ENCODE results near the gene HOXA10.
A peak's percentile ranks its signal among the peaks of the same experiment; 100 is the strongest.

Gene HOXA10

DNA sequence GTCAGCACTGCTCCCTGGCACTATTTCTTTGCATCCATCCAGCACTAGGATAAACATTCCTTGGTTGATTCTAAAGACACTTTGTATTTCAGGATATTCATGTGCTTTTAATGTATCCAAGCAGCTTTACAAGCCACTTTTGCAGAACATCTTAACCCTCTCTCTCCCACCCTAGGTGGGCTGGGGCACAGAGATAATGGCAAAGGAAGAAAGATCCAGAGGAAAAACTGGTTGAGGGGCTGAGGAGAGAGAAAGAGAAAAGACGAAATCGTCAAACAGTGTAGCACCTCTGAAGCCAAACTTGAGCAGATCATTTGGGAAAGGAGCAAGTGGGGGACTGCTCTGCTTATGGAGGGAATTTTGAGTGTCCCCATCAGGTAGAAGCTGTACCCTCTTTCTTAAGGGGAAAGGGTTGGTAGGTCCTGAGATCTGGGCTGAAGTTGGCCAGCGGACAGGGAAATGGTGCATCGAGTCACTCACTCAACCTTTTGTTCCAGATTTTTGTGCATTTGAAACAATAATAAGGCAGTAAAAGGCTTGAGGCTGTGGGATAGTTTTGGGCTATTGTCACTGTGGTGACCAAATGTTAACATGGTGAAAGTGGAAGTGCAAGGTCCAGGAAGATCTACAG lies 30.0 kb upstream of the HOXA10 start:
- no peak for DNase-seq (ENCODE audit: low read depth in 3 of 3)

GRCh38 chr7:27203365-27203953 lies 29.3 kb upstream of the HOXA10 start:
- no peak for DNase-seq (ENCODE audit: low read depth in 3 of 3)

DNA sequence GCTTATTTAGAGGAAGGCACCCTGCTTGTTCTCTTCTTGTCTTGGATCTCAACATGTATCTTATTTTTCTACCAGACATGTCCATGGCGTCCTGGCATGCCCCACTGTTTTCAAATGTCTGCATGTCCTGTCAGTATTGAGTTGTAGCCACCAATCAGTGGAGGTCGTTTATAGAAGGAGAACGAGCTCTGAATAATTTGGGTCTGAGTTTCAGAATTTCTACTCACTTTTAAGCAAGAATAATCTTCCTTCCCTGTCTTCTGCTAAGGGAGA lies 28.7 kb upstream of the HOXA10 start:
- DNase-seq (ENCODE audit: low read depth in 3 of 3) = no peak

DNA sequence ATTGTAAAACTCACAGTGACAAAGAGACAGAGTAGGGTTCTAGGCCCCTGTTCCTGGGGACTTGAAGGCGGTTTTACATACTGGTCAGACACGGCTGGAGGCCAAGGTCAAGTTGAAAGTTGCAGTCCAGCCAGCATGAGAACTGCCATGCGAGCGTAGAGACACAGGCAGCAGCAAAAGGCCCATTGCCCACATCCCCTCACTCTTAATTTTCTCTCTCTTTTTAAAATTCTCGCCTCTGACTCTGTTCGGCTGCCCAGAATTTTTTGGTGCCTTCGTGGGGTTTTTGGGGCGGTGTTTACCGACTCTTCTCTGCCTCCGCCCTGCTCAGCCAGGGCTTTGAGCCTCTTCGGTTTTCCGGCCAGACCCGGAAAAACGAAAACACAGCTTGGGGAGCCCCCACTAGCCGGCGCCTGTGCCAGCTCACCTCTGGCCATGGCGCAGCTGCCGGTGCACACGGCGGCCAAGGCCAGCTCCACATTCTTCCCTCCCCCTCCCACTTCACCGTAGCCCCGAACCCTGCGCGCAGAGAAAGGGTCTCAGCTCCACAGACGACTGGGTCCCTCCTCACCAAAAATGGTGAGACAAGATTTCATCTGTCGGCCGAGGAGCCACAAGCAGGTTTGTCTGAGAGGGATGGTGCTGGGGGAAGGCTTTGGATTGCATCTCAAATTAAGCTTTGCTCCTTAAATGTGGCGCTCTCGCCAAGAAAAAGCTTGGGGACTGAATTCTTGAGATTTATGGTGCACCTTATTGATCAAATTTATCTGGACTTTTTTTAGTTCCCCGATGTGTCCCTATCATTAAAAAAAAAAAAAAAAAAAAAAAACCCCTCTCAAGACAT lies 28.1 kb upstream of the HOXA10 start:
- DNase-seq (ENCODE audit: low read depth in 3 of 3) = no peak

GRCh38 chr7:27201580-27202017 lies 27.5 kb upstream of the HOXA10 start:
- no peak for DNase-seq (ENCODE audit: low read depth in 3 of 3)

GRCh38 chr7:27200761-27201579 lies 26.9 kb upstream of the HOXA10 start:
- no peak for DNase-seq (ENCODE audit: low read depth in 3 of 3)

DNA sequence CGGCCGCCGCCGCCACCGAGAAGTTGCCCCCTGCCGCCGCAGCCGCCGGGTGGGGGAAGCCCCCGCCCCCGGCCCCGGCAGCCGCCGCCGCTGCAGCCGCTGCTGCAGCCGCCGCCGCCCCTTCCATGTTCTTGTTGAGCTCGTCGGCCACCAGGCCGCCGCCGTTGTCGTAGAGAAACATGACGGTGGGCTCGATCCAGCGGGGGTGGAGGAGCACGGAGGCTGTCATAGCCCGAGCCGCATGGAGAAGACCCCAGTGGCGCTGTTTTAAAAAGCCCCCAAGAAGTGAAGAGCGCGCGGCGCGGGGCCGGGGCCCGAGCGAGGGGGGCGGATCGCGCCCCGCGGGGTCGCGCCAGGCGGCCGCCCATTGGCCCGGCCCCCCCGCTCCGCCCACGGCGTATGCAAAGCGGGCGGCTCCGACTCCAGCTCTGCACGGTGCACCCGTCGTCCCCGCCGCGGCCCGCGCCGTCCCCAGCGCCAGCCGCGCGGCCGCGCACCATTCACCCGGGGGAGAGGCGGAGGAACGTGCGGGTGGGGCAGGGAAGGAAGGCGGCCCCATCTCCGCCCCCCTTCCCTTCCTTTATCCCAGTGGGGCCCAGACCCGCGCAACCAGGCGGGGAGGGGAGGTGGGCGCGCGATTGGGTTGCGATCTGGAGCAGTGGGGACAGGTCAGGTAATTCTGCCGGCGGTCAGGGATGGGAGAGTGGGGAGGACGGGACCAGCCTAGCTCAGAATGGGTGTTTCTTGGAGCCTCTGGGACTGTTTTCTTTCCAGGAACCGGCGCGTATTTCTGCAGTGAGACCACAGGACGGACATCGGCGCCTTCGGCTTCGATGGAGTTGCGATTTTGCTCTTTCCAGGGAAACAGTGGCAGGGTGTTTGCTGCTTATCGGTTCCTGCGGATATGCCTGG lies 26.0 kb upstream of the HOXA10 start, which contains the start of gene HOXA13:
TSS of gene HOXA13 (minus strand) at position 243 of the 912 bp plus-strand sequence. CDS start at position 229, 14 bp downstream.
- DNase-seq (ENCODE audit: low read depth in 3 of 3) = no peak

DNA sequence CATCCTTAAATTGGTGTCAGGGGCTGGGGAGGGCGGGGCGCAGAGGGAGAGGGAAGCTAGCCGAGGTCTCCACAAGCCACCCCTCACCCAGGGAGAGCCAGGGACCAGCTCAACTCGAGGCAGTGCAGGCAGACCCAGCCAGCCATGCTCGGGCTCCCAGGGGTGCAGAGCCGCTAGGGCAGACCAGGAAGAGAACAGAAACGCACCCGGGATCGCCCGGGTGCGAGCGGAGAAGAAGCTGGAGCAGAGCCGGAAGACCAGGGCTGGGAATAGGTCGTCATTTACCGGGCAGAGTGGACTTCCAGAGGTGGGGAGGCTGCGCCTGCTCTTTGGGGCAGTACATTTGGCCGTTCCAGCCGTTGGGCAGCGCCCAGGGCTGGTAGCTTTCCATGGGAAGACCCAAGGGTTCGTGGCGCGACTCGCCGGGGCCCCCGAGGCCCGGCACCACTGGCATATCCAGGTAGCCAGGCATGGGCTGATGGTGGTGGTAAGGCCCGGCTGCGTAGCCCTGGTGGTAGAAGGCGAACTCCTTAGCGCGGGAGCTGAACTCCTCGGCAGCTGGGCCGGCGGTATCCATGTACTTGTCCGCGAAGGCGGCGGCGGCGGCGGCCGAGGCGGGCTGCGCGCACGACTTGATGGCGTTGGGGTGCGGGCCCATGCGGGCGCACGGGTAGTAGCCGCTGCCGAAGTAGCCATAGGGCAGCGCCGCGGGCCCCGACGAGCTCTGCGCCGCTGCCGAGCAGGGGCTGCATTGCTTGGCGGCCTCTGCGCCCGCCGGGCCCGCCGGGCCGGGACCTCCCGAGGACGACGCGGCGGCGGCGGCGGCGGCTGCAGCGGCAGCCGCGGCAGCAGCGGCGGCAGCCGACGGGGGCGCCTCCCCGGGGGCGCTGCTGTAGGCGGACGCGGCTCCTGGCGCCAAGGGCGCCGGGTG lies 25.0 kb upstream of the HOXA10 start:
- DNase-seq (ENCODE audit: low read depth in 3 of 3) = no peak

DNA sequence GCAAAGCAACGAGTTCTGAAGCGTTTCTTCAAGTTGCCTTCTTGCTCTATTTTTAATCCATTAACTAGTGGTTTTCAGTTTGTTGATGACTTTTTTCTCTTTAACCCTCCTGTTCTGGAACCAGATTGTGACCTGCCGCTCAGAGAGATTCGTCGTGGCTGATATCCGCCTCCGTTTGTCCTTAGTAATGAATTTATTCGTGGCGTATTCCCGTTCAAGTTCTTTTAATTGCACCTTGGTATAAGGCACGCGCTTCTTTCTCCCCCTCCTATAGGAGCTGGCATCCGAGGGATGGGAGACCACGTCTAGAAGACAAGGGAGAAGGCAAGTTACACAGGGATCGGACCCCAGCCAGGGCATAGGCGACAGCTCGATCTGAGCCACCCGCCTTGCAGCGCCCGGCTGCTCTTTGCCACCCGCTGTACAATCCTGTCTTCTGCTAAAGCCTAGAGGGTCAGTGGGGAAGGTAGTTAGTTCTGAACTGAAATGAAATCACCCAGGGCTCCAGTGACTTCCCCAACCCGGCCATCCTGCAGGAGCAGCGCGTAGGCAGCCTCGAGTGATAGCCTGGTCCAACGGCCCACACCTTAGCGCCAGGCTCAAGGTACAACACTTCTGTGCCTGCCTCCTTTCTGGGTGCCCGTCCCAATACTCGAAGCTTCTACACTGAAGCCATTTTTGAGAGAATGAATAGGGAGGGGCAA lies 24.2 kb upstream of the HOXA10 start:
- DNase-seq (ENCODE audit: low read depth in 3 of 3) = no peak

DNA sequence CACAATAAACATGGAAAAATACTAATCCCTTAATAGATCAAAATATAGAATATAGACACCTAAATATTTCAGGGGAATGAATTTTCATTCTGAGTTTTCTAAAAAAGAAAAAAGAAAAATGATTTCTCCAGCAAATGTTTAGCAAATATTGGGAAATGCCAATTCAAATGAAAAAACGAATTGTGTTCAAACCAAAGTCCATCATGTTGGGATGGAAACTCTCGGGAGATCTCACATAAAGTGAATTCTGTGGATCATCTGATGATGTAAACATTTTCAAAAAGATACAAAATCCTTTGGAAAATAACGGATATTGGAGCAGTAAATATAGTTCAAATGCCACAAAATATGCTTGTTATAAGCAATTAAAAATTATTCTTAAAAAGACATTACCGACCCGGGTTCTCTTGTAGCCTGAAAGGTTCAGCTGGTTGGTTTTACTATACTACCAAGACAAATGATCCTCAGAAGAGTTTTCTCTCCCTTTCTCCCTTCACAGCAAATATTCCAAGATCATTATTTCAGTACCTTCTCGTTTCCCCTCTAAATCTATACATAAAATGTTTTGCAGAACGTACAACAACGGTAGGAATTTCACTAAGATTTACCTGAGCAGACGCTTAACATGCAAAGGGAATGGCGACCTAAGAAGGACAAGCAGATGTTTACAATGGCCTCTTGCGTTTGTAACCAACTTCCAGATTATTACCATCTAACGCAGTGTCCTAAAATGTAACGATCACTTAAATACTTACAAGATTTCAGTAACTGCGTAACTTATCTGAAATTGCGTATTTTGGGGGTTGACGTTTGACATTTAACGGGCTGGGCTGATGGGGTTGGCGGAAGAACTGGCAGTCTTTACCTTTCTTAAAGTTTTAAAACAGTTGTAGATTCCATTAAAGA lies 23.3 kb upstream of the HOXA10 start:
- DNase-seq (ENCODE audit: low read depth in 3 of 3) = no peak

GRCh38 chr7:27196287-27196767 lies 22.2 kb upstream of the HOXA10 start:
- peak; percentile 69 to 76 (median 76) for DNase-seq (ENCODE audit: low read depth in 3 of 3)

GRCh38 chr7:27194686-27195379 lies 20.7 kb upstream of the HOXA10 start:
- DNase-seq (ENCODE audit: low read depth in 3 of 3) = no peak

- DNase-seq (ENCODE audit: low read depth in 3 of 3) = no peak
Observed at GRCh38 chr7:27194002-27194352, 19.9 kb upstream of the HOXA10 start.

DNA sequence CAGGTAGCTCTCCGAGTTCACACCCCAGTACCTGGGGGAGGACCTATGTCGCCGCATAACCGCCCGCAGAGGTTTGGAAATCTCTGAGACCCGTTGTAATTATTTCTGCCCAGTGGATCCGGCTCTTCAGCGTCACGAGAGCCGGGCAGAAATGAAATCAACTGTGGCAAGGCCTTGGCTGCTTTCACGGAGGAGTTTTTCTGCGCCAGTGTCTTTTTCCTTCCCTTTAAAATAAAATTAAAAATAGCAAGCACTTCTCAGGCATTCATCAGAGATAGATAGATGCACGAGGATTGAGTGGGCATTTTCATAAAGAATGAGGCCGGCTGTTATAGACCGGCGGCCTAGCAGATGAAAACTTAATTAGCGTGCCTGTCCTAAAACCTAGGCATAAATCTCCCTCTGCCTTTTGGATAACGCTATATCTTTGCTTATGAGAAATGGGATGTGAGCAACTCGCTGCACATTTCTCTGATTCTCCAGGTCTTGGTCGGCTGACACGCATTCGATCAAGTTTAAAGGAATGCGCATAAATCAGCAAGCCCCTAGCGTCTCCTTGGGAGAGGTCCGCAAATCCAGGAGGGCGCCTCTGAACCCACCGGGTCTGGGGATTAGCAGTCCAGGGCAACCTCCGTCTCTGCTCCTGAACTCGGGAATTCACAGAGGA lies 19.3 kb upstream of the HOXA10 start:
- DNase-seq (ENCODE audit: low read depth in 3 of 3) = no peak

- no peak for DNase-seq (ENCODE audit: low read depth in 3 of 3)
Observed at GRCh38 chr7:27192546-27193334, 18.6 kb upstream of the HOXA10 start.

DNA sequence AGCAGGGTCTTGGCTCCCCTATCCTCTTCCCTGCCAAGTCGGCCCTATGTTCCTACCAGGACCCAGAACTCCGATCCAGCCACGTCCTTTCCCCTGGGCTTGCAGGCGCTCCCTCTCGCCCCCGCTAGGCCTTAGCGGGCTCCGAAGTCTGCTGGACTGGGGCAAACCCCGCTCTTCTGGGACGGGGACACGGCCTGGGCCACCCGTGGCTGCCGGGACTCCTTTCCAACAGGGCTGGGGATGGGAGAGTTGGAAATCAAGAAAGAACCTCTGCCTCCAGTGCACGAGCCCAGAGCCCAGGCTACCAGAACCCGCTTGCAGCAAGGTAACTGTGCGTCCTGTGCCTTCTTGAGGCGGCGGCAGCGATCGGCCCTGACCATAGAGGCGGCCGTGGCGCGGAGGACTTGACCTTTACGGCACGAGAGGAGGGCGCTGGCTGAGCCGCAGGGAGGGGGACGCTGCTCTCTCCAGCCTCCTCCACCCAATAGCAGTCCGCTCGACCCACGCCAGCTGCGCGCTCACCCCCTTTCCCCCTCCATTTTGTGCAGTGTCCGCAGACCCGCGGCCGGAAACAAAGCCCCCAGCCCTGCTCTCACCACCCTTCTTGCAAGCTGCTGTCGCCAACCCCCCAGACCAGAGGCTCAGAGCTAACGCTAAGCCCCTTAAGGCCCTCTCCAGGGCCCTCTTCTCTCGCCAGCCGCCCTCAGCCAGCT lies 17.9 kb upstream of the HOXA10 start:
- no peak for DNase-seq (ENCODE audit: low read depth in 3 of 3)

Data from stimulated activated CD4-positive, alpha-beta T cell treated with anti-CD3 and anti-CD28 coated beads, TNF-alpha, amount 100 ng/mL, for 4 hours (primary cell).